NCI-H2029 treated with DMSO at 0.1 percent for 48 hours (cell line): ENCODE results near the gene NUMA1.
A peak's percentile ranks its signal among the peaks of the same experiment; 100 is the strongest.

ENCODE experiments used
- DNase-seq: peaks from one replicate; lab custom pipeline; 2025; lab: John Stamatoyannopoulos, UW

Gene NUMA1

GRCh38 chr11:72067676-72068075 is 12.7 kb downstream of the NUMA1 start:
- DNase-seq = no peak

- DNase-seq = no peak
Observed at GRCh38 chr11:72067266-72067665, 13.1 kb downstream of the NUMA1 start.

GRCh38 chr11:72066855-72067254 is 13.5 kb downstream of the NUMA1 start:
- no peak for DNase-seq

GRCh38 chr11:72061739-72062396 is 18.5 kb downstream of the NUMA1 start:
- DNase-seq = no peak

- DNase-seq = no peak
Observed at GRCh38 chr11:72058416-72059034, 21.8 kb downstream of the NUMA1 start.

- DNase-seq = peak; percentile 82
Observed at GRCh38 chr11:72048766-72049460, 31.4 kb downstream of the NUMA1 start.

- DNase-seq = no peak
Observed at GRCh38 chr11:72045849-72046248, 34.5 kb downstream of the NUMA1 start.

- DNase-seq = no peak
Observed at GRCh38 chr11:72042064-72042745, 38.1 kb downstream of the NUMA1 start.

GRCh38 chr11:72041364-72042063 is 38.8 kb downstream of the NUMA1 start:
- DNase-seq = peak; percentile 71

GRCh38 chr11:72040491-72041363 is 39.6 kb downstream of the NUMA1 start:
- DNase-seq = peak; percentile 96

- DNase-seq = no peak
Observed at GRCh38 chr11:72039856-72040401, 40.4 kb downstream of the NUMA1 start.

GRCh38 chr11:72039031-72039855 is 41.1 kb downstream of the NUMA1 start:
- DNase-seq = peak; percentile 18

GRCh38 chr11:72038491-72038890 is 41.9 kb downstream of the NUMA1 start:
- DNase-seq = peak; percentile 44

- peak; percentile 9 for DNase-seq
Observed at GRCh38 chr11:72037554-72038311, 42.6 kb downstream of the NUMA1 start.

GRCh38 chr11:72036687-72037086 is 43.7 kb downstream of the NUMA1 start:
- no peak for DNase-seq

GRCh38 chr11:72030472-72031045 is 49.8 kb downstream of the NUMA1 start:
- no peak for DNase-seq

- DNase-seq = no peak
Observed at GRCh38 chr11:72026090-72026489, 54.3 kb downstream of the NUMA1 start.

GRCh38 chr11:72024069-72024754 is 56.1 kb downstream of the NUMA1 start:
- no peak for DNase-seq
